Panc1 (cell line): ENCODE results near the gene AIG1. TPM values are rescaled to one million over a fixed set of nuclear protein-coding genes. Genes with fewer than 3 reads are reported as not detected.

ENCODE experiments used
- ATAC-seq: fragments of 200-7000 bp; cut with Tn5 transposase; 2 replicates; pipeline ENCODE4 v1.9.1; 2020; ENCODE audit warnings: mild to moderate bottlenecking, moderate library complexity
- BruUV-seq: library from RNA; stranded (reverse); fragments of 400-500 nt; replicated peaks from 2 replicates; lab custom pipeline; 2021; lab: Mats Ljungman, UMichigan
- CTCF ChIA-PET: fragments of 300-600 bp; sonication (Branson Sonifier 250); formaldehyde crosslinking; loops from one replicate; lab custom pipeline; 2022; ENCODE audit warnings: antibody characterized with exemption; lab: Charles Lee
- POLR2A ChIA-PET: fragments of 300-600 bp; sonication (Branson Sonifier 250); formaldehyde crosslinking; loops from one replicate; lab custom pipeline; 2022; ENCODE audit warnings: antibody characterized with exemption; lab: Charles Lee
- DNase-seq: peaks from one replicate; pipeline ENCODE4 v3.0.0-alpha.2; 2010; ENCODE audit warnings: low read depth, low spot score
- H3K27ac ChIP-seq: 2 replicates; pipeline ENCODE4 v1.5.1; 2011; ENCODE audit warnings: mild to moderate bottlenecking, low read length, inconsistent platforms
- H3K27me3 ChIP-seq: fragments of 200-500 bp; sonication (Bioruptor generic); 2 replicates; pipeline ENCODE4 v1.6.0; 2014; ENCODE audit warnings: low read length, inconsistent platforms; ENCODE audit not compliant: control insufficient read depth, insufficient read depth
- H3K36me3 ChIP-seq: fragments of 200-500 bp; sonication (Bioruptor generic); 2 replicates; pipeline ENCODE4 v1.5.1; 2014; ENCODE audit warnings: inconsistent platforms, mild to moderate bottlenecking, low read length, moderate library complexity; ENCODE audit not compliant: control insufficient read depth, insufficient read depth
- H3K4me1 ChIP-seq: 2 replicates; pipeline ENCODE4 v1.5.1; 2011; ENCODE audit warnings: inconsistent platforms, mild to moderate bottlenecking, low read length, moderate library complexity; ENCODE audit not compliant: control insufficient read depth, insufficient read depth
- H3K4me3 ChIP-seq, 2 experiments: 2 replicates each; pipeline ENCODE4 v1.5.1; 2011 to 2012; ENCODE audit warnings: low read depth in 2 of 2, low read length in 2 of 2, mild to moderate bottlenecking in 2 of 2, inconsistent platforms in 1 of 2, moderate library complexity in 1 of 2
- H3K9me3 ChIP-seq: fragments of 200-500 bp; sonication (Bioruptor generic); 2 replicates; pipeline ENCODE4 v1.5.1; 2014; ENCODE audit warnings: low read depth, mild to moderate bottlenecking, inconsistent platforms, low read length, moderate library complexity; ENCODE audit not compliant: control insufficient read depth, insufficient read depth
- POLR2AphosphoS5 ChIP-seq: IDR thresholded peaks from 2 replicates; pipeline ENCODE4 v1.6.1; 2012; ENCODE audit warnings: mild to moderate bottlenecking, low read depth, low read length, moderate library complexity
- SIN3A ChIP-seq: IDR thresholded peaks from 2 replicates; pipeline ENCODE4 v1.6.1; 2012; ENCODE audit warnings: low read depth, mild to moderate bottlenecking, low read length, moderate library complexity, borderline replicate concordance; ENCODE audit not compliant: insufficient read depth
- TCF7L2 ChIP-seq: IDR thresholded peaks from 2 replicates; pipeline ENCODE4 v1.6.1; 2011; ENCODE audit warnings: mild to moderate bottlenecking, low read depth, low read length, inconsistent platforms
- in situ Hi-C: cut with HindIII; loops from 2 replicates; pipeline ENCODE4 v1.10.0; 2016; ENCODE audit warnings: low sequenced_read_pairs, low pct_unique_long_range_greater_than_20kb
- intact Hi-C: fragments of 100-400 bp; cut with micrococcal nuclease; formaldehyde crosslinking; loops from one replicate; pipeline ENCODE4 v1.10.0; 2022; ENCODE audit not compliant: unreplicated experiment
- total RNA-seq: library from RNA; stranded (reverse); gene quantifications from one replicate; pipeline ENCODE4 v1.2.1, GENCODE V29; 2021; ENCODE audit not compliant: unreplicated experiment
- TF ChIP-seq, protein P1 (sequence below), 2 experiments: IDR thresholded peaks; 2 replicates each; pipeline ENCODE4 v1.6.1; 2011 to 2012; ENCODE audit warnings: low read depth in 2 of 2, control low read depth in 1 of 2, low read length in 1 of 2, mild to moderate bottlenecking in 1 of 2, moderate library complexity in 1 of 2; ENCODE audit not compliant: insufficient read depth in 1 of 2
- TF ChIP-seq, protein P2 (sequence below): fragments of 450-650 bp; IDR thresholded peaks from 2 replicates; pipeline ENCODE4 v1.5.1; 2017; ENCODE audit warnings: mild to moderate bottlenecking

The AIG1 gene
- total RNA-seq, 1 experiment from 2014 or later, result 23.9 TPM

DNA sequence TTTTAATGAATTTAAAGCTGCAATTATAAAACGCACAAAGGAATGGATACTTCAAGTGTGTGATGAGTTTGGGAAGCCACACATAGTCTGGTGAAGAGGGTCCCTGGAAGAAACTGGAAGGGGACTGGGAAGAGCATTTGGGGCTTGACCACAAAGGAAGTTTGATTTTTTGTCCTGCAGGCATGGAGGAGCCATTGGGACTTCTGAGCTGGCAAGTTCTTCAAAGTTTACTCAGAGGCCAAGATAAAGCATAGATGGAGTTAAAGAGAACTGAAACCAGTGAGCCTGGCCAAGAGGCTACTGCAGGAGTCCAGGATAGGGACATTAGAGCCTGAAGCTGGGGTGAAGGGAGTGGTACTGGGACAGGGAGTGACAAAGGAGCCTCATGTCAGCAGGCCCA is 95.0 kb downstream of the AIG1 start:
- H3K36me3 ChIP-seq, result no peaks in the 10 kb centered on the region
- no TSS peak for BruUV-seq
- CTCF ChIA-PET, result no interaction called here
- POLR2A ChIA-PET, result no interaction called here
- no peak overlapping the region for H3K27ac ChIP-seq
- no peak for ATAC-seq
- DNase-seq, result no peak
- intact Hi-C loops (no loop called here), in situ Hi-C loops (no loop called here)
- TF ChIP-seq POLR2AphosphoS5 (no peak), TCF7L2 (no peak), SIN3A (no peak)
- TF ChIP-seq, protein P1, sequence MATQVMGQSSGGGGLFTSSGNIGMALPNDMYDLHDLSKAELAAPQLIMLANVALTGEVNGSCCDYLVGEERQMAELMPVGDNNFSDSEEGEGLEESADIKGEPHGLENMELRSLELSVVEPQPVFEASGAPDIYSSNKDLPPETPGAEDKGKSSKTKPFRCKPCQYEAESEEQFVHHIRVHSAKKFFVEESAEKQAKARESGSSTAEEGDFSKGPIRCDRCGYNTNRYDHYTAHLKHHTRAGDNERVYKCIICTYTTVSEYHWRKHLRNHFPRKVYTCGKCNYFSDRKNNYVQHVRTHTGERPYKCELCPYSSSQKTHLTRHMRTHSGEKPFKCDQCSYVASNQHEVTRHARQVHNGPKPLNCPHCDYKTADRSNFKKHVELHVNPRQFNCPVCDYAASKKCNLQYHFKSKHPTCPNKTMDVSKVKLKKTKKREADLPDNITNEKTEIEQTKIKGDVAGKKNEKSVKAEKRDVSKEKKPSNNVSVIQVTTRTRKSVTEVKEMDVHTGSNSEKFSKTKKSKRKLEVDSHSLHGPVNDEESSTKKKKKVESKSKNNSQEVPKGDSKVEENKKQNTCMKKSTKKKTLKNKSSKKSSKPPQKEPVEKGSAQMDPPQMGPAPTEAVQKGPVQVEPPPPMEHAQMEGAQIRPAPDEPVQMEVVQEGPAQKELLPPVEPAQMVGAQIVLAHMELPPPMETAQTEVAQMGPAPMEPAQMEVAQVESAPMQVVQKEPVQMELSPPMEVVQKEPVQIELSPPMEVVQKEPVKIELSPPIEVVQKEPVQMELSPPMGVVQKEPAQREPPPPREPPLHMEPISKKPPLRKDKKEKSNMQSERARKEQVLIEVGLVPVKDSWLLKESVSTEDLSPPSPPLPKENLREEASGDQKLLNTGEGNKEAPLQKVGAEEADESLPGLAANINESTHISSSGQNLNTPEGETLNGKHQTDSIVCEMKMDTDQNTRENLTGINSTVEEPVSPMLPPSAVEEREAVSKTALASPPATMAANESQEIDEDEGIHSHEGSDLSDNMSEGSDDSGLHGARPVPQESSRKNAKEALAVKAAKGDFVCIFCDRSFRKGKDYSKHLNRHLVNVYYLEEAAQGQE (IDR thresholded peaks at IDR 0.05; ENCODE audit: insufficient read depth in 1 of 2, low read depth in 2 of 2, low read length in 1 of 2), result no peak
- TF ChIP-seq, protein P2, sequence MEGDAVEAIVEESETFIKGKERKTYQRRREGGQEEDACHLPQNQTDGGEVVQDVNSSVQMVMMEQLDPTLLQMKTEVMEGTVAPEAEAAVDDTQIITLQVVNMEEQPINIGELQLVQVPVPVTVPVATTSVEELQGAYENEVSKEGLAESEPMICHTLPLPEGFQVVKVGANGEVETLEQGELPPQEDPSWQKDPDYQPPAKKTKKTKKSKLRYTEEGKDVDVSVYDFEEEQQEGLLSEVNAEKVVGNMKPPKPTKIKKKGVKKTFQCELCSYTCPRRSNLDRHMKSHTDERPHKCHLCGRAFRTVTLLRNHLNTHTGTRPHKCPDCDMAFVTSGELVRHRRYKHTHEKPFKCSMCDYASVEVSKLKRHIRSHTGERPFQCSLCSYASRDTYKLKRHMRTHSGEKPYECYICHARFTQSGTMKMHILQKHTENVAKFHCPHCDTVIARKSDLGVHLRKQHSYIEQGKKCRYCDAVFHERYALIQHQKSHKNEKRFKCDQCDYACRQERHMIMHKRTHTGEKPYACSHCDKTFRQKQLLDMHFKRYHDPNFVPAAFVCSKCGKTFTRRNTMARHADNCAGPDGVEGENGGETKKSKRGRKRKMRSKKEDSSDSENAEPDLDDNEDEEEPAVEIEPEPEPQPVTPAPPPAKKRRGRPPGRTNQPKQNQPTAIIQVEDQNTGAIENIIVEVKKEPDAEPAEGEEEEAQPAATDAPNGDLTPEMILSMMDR, result no peak
- no peaks in the 10 kb centered on the region for H3K27me3 ChIP-seq
- H3K9me3 ChIP-seq, result no peaks in the 10 kb centered on the region
- no peak overlapping the region for H3K4me3 ChIP-seq
- H3K4me1 ChIP-seq, result no peaks in the 10 kb centered on the region

DNA sequence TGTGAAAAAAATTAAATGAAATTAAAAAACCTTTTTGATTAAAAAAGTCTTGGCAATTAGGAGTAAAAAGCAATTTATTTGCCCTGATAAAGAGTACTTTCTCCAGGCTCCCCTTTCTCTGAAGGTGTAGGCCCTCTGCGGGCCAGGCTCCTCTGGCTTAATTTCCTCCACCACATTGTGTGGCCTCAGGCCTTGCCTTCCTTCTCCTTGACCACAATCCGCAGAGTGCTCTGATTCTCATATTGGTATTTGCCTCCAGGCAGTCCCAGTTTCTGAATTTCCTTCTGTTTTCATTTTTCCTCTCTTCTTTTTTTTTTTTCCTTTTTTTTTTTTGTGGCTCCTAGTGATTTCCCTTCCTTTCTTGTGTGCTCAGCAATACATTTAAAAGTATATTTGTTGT is 96.4 kb downstream of the AIG1 start:
- ChIA-PET CTCF (interaction anchor here (0.7 kb wide), 1 partner anchor 431 kb away, joined by 7 read pairs; no protein-coding TSS in a partner anchor), POLR2A (no interaction called here)
- intact Hi-C loops (no loop called here), in situ Hi-C loops (no loop called here)
- no peak overlapping the region for H3K4me3 ChIP-seq
- TF ChIP-seq, protein P1 (IDR thresholded peaks at IDR 0.05; ENCODE audit: insufficient read depth in 1 of 2, low read depth in 2 of 2, low read length in 1 of 2), result no peak
- TF ChIP-seq TCF7L2, result no peak
- no peak for TF ChIP-seq SIN3A
- TF ChIP-seq, protein P2, result no peak
- no peak for TF ChIP-seq POLR2AphosphoS5
- ATAC-seq, result no peak
- no peaks in the 10 kb centered on the region for H3K27me3 ChIP-seq
- BruUV-seq, result no TSS peak
- H3K27ac ChIP-seq, result no peak overlapping the region
- DNase-seq, result no peak
- no peaks in the 10 kb centered on the region for H3K9me3 ChIP-seq
- H3K4me1 ChIP-seq, result no peaks in the 10 kb centered on the region
- H3K36me3 ChIP-seq, result no peaks in the 10 kb centered on the region
